Left ventricle myocardium superior (tissue), 1 donor: ENCODE measurements around the gene LYRM2. TPM values are rescaled to one million over a fixed set of nuclear protein-coding genes. Genes with fewer than 3 reads are reported as not detected.
"Not testable (repeated sequence)": the region's sequence is repeated elsewhere in the genome, so short reads cannot be mapped to it uniquely, and the experiment has no call there.

ENCODE experiments used
- ATAC-seq: fragments of 200-7000 bp; cut with Tn5 transposase; one replicate; pipeline ENCODE4 v1.9.1; 2020; ENCODE audit warnings: mild to moderate bottlenecking, moderate library complexity
- DNase-seq: peaks from one replicate; pipeline ENCODE4 v3.0.0-alpha.2; 2020
- intact Hi-C: fragments of 100-400 bp; cut with micrococcal nuclease; formaldehyde crosslinking; loops from one replicate; pipeline ENCODE4 v1.11.0; 2022
- total RNA-seq: library from RNA; stranded (reverse); fragmentation: NEBNext Ultra II Directional; extraction: Animal tissue kit (Norgen Biotek cat#: 25700); gene quantifications from one replicate; pipeline ENCODE4 v1.2.1, GENCODE V29; 2021
- donor health status: DM: no; HTN: yes; CAD: no; lungs with severe emphysema.

Gene LYRM2
- total RNA-seq, 1 donor from 2014 or later: 30.7 TPM

GRCh38 chr6:89655122-89655521 is 16.6 kb upstream of the LYRM2 start:
- intact Hi-C loops: no loop called here
- no peak for ATAC-seq
- no peak for DNase-seq

GRCh38 chr6:89650579-89650978 is 12.0 kb upstream of the LYRM2 start:
- intact Hi-C loops: no loop called here
- ATAC-seq (no peak), DNase-seq (no peak)

DNA sequence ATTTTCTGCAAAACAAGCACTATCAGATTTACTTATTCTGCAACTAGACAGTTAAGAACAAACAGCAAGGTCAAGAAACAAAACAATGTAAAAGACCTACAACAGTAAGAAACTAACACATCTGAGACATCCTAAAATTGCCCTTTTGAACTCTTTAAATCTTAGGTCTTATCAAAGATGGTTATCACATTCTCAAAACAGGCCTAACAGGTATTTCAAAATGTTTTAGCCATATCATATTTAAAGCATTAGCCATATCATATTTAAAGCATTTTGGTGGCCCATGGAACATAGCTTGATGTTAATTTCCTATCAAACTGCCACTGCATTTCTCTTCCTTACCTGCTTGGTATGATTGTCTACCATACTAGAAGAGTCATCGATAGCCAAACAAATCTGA is 11.1 kb upstream of the LYRM2 start:
- intact Hi-C loops: no loop called here
- ATAC-seq: no peak
- DNase-seq: no peak

- ATAC-seq: no peak
- intact Hi-C loops: no loop called here
These were observed 6.3 kb upstream of the LYRM2 start for GRCh38 chr6:89644864-89645263.

DNA sequence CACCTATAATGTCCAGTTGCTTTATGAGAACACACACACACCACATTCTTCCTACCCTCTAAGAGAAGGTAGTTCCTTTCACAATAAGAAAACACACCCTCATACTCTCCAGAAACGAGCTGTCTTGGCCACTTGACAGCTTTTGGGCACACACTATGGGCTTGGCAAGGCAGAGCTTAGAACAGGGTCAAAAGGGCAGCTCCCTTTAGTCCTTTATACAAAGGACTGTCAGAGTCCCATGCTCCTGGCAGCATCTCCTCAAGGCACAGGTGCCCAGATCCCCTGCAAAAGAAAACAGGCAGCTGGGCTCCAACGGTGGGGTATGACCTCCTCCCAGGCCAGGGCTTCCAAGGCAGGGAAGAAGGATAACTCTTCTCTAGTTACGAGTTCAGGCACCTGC is 4.9 kb upstream of the LYRM2 start:
- DNase-seq: no peak
- intact Hi-C loops: no loop called here
- peak; percentile 56 for ATAC-seq

More at GRCh38 chr6:89644864-89645263, 6.3 kb upstream of the LYRM2 start:
- no peak for DNase-seq

DNA sequence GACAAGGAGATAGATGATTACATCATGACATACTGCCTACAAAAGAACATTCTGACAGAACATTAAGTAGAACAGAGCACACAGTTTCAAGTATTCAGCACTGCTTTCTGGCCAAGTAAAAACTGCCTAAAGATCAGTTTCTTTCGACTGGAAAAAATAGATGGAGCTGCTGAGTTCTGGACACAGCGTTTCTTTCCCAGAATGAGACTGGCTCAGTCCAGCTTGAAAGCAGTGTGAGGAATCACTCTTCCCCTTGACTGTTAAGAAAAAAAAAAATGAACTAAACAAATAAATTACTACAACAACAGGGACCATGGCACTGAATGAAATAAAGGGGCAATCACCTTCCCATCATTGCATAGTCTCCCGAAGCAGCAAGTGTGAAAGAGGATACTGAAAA is 4.4 kb upstream of the LYRM2 start:
- DNase-seq (no peak), ATAC-seq (no peak)
- intact Hi-C loops: no loop called here

DNA sequence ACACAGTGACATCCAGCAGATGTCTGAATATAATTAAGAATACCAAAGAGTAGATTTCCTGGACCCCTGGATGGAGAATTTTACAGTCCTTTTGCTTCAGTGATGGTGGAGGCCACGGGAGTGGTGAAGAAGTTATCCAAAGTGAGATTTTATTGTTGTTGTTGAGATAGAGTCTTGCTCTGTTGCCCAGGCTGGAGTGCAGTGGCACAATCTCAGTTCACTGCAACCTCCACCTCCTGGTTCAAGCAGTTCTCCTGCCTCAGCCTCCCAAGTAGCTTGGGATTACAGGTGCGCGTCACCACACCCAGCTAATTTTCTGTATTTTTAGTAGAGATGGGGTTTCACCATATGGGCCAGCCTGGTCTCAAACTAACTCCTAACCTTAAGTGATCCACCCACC is 3.0 kb upstream of the LYRM2 start:
- intact Hi-C loops, DNase-seq, ATAC-seq: not testable (repeated sequence)

DNA sequence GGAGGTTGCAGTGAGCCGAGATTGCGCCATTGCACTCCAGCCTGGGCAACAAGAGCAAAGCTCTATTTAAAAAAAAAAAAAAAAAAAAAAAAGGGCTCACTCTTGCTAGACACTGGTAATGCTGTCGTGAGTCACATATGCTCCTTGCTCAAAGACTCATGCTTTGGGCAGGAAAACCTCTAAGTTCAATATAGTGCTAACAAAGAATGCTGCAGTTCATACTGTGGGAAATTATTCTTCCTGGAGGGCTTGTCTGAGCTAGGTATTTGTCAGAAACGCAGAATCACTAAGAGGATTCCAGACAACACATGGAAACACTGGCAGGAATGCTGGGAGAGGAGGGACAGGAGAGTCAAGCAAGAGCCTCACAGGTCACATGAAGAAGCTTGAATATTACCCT is 2.3 kb upstream of the LYRM2 start:
- ATAC-seq: no peak
- intact Hi-C loops: no loop called here
- DNase-seq: no peak

DNA sequence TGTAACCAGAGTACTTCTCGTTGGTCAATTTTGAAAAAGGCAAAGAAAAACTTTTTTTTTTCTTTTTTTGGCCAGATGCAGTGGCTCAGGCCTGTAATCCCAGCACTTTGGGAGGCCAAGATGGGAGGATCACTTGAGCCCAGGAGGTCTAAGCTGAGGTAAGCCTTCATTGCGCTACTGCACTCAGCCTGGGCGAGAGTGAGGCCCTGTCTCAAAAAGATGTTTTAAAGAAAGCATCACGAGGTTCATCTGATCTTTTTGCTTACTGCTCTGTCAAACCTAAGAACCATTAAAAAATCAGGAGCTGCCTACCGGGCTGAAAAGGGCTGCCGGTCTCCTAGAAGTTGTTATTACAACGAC is 607 bp downstream of the LYRM2 start:
- ATAC-seq (peak; percentile 5), DNase-seq (no peak)
- intact Hi-C loops: no loop called here

- DNase-seq, intact Hi-C loops, ATAC-seq: not testable (repeated sequence)
These were observed 2.1 kb downstream of the LYRM2 start for GRCh38 chr6:89636412-89636811.

DNA sequence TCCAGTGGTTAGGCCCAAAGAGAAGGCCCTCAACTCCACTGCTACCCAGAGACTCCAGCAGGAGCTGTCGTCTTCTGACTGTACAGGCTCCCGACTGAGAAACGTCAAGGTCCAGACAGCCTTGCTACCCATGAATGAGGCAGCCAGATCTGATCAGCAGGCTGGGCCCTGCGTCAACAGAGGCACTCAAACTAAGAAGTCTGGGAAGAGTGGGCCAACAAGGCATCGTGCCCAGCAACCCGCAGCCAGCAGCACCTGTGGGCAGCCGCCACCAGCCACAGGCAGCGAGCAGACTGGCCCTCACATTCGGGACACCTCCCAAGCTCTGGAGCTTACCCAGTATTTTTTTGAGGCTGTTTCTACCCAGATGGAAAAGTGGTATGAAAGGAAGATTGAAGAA is 8.1 kb downstream of the LYRM2 start:
- ATAC-seq: peak; percentile 97
- intact Hi-C loops: no loop called here

GRCh38 chr6:89623749-89624148 is 14.8 kb downstream of the LYRM2 start:
- intact Hi-C loops: no loop called here
- DNase-seq (no peak), ATAC-seq (no peak)

More for the DNA sequence above, 8.1 kb downstream of the LYRM2 start:
- DNase-seq: peak; percentile 83

DNA sequence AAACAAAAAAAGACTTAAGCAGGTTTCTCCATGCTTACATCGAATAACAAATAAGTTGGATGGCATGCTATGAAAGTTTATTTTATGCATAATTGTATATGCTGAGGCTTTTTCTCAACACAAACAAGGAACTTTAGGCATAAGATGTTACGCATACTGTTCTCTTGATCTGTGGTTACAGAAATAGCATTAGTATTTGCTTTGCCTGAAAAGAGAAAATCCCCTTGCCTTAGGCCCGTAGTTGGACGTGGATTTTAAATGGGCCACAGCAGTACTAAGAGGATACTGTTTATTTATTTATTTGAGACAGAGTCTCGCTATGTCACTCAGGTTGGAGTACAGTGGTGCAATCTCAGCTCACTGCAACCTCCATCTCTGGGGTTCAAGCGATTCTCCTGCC is 19.0 kb downstream of the LYRM2 start:
- intact Hi-C loops: no loop called here
- ATAC-seq: no peak
- DNase-seq: no peak

DNA sequence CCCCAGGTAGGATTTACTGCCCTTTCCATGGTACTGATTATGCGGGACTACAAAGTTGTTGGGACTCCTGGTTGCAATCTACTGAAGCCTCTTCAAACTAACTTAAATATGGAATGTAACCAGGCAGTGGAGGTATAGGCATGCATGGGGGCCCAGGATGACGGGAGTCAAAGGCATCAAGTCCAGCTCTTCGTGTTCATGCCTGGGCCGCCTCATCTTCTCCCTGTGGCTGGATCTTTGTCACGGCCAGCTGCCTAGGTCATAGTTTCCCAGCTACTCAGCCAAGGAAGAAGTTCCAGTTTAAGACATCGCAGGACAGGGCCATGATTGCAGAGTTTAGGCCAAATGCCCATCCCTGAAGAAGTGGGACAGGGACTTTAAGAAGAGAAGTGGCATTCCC is 20.5 kb downstream of the LYRM2 start:
- intact Hi-C loops: no loop called here
- ATAC-seq: no peak
- no peak for DNase-seq

GRCh38 chr6:89616531-89616930 is 22.0 kb downstream of the LYRM2 start:
- intact Hi-C loops: no loop called here
- DNase-seq (no peak), ATAC-seq (no peak)

DNA sequence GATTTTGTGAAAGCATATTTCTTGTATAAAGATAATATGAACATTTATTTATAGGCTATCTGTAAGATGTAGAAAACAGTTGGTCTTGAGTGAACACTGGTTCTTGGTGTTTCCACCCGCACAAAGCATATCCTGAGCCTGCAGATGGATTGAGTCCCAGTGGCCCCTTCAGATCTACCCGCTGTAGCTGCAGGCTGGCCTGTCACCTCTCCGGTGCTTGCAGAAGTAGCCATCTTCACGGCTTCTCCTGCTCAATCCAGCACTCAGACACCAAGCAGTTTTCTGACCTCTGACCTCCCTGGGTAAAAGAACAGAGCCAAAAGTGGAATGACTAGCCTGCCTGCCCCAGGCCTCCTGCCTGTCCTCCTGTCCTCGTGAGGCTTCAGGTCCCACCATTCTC is 22.7 kb downstream of the LYRM2 start:
- intact Hi-C loops: no loop called here
- no peak for ATAC-seq

DNA sequence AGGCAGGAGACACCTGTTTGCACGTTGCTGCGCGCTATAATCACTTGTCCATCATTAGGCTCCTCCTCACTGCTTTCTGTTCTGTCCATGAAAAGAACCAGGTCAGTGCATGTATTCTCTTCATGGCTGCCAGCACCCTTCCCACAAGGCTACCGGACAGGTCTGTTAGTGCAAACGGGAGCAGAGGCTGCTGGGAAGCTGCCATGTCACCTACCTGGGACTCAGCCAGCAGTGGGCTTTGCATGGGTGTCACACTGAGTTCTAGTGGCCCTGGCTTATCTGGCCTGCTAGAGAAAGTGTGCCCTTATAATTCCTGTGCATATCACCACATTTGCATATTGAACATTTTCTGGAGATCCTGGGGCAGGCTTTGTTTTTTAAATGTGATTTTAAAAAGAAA is 24.8 kb downstream of the LYRM2 start:
- ATAC-seq (peak; percentile 71), DNase-seq (peak; percentile 53)

More for the DNA sequence above, 22.7 kb downstream of the LYRM2 start:
- DNase-seq: no peak

GRCh38 chr6:89612121-89612520 is 26.4 kb downstream of the LYRM2 start:
- DNase-seq: no peak
- intact Hi-C loops: loop anchor here (5.0 kb wide), 1 partner anchor 180 kb away; the partner anchor contains the start of gene ANKRD6
- ATAC-seq: no peak

More for the DNA sequence above, 24.8 kb downstream of the LYRM2 start:
- intact Hi-C loops: loop anchor here (5.0 kb wide), 1 partner anchor 181 kb away; the partner anchor contains the start of gene ANKRD6

DNA sequence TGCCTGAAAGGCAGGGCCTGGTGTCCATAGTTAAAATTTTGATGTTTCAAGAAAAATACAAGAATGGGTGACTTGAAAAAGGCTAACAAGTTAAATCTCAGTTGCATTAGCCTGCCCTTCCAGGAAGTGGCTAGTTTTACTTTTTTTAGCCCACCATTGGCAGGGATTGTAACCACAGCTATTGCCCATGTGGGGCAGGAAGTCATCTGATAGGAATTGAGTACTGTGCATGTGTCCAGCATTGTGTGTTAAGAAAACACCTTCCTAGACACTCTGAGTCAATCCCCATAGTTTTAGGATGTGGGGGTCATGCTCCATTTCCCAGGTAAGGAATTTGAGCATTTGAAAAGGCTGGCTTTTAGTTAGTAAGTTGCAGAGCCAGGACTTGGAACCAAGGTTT is 26.9 kb downstream of the LYRM2 start:
- intact Hi-C loops: loop anchor here (5.0 kb wide), 1 partner anchor 179 kb away; the partner anchor contains the start of gene ANKRD6
- no peak for ATAC-seq
- no peak for DNase-seq

- ATAC-seq (peak; percentile 83), DNase-seq (peak; percentile 82)
- intact Hi-C loops: loop anchor here (5.0 kb wide), 1 partner anchor 178 kb away; the partner anchor contains the start of gene ANKRD6
These were observed 28.4 kb downstream of the LYRM2 start for GRCh38 chr6:89610149-89610642.

GRCh38 chr6:89605861-89606260 is 32.7 kb downstream of the LYRM2 start:
- ATAC-seq: no peak
- intact Hi-C loops: no loop called here
- no peak for DNase-seq

DNA sequence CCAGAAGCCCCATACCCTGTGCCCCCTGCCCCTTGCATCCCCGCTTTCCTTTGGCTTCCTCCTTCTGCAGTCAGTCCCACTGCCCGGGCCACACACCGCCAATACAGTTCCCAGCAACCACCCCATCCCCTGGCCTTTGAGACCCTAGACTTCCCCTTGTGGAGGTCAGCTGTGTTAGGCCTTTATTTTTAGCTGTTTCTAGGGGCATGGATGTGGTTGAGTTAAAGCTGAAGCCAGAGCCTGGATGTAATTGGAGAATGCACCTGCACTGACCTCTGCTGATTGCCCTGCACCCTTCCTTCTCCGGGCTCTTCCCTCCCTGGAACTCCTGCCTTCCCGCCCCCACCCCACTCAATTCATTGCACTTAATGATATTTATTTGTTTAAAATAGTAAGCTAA is 33.9 kb downstream of the LYRM2 start:
- ATAC-seq: no peak
- DNase-seq: no peak
- intact Hi-C loops: no loop called here
